Dermis blood vessel endothelial cell (primary cell): Measurements from ENCODE around the gene ZSCAN5B. TPM values are rescaled to one million over a fixed set of nuclear protein-coding genes. Genes with fewer than 3 reads are reported as not detected.
"Not testable (repeated sequence)": the region's sequence is repeated elsewhere in the genome, so short reads cannot be mapped to it uniquely, and the experiment has no call there.

Experiments used
- DNase-seq: peaks from one replicate; pipeline ENCODE4 v3.0.0; 2010
- total RNA-seq: library from RNA; depleted of rRNA; stranded (reverse); fragments of >200 nt; gene quantifications from 2 replicates; pipeline ENCODE4 v1.2.3, GENCODE V29; 2014

Gene ZSCAN5B
- total RNA-seq, 1 donor from 2014 or later = not detected

GRCh38 chr19:56175861-56176307 lies 21.7 kb downstream of the ZSCAN5B start, which contains the start of gene GALP:
Gene GALP (plus strand): TSS chr19:56176008. CDS start chr19:56177109, 1,101 bp downstream.
- DNase-seq = not testable (repeated sequence)

- no peak for DNase-seq
These were observed 23.0 kb downstream of the ZSCAN5B start for GRCh38 chr19:56174550-56174949.

- no peak for DNase-seq
These were observed 23.5 kb downstream of the ZSCAN5B start for GRCh38 chr19:56174086-56174485.

- peak; percentile 57 for DNase-seq
These were observed 27.3 kb downstream of the ZSCAN5B start for GRCh38 chr19:56170261-56170660.

- DNase-seq = peak; percentile 45
These were observed 30.5 kb downstream of the ZSCAN5B start for GRCh38 chr19:56167064-56167578.

GRCh38 chr19:56163097-56163496 lies 34.5 kb downstream of the ZSCAN5B start:
- DNase-seq = no peak

GRCh38 chr19:56162258-56162657 lies 35.3 kb downstream of the ZSCAN5B start:
- DNase-seq = peak; percentile 73

- DNase-seq = no peak
These were observed 36.0 kb downstream of the ZSCAN5B start for GRCh38 chr19:56161534-56161933.

GRCh38 chr19:56159622-56160271 lies 37.8 kb downstream of the ZSCAN5B start:
- no peak for DNase-seq

GRCh38 chr19:56159009-56159559 lies 38.5 kb downstream of the ZSCAN5B start:
- no peak for DNase-seq

GRCh38 chr19:56158170-56158757 lies 39.3 kb downstream of the ZSCAN5B start:
- no peak for DNase-seq

GRCh38 chr19:56156768-56157167 lies 40.8 kb downstream of the ZSCAN5B start:
- DNase-seq = no peak

GRCh38 chr19:56155124-56155687 lies 42.4 kb downstream of the ZSCAN5B start:
- peak; percentile 27 for DNase-seq

- DNase-seq = peak; percentile 65
These were observed 44.1 kb downstream of the ZSCAN5B start for GRCh38 chr19:56153507-56153906.

- no peak for DNase-seq
These were observed 44.9 kb downstream of the ZSCAN5B start for GRCh38 chr19:56152644-56153043.

GRCh38 chr19:56150358-56150757 lies 47.2 kb downstream of the ZSCAN5B start:
- no peak for DNase-seq

GRCh38 chr19:56149656-56150038 lies 47.9 kb downstream of the ZSCAN5B start:
- DNase-seq = no peak

- DNase-seq = not testable (repeated sequence)
These were observed 48.5 kb downstream of the ZSCAN5B start for GRCh38 chr19:56148955-56149655.

- no peak for DNase-seq
These were observed 49.5 kb downstream of the ZSCAN5B start for GRCh38 chr19:56148096-56148495.

GRCh38 chr19:56147307-56147706 lies 50.3 kb downstream of the ZSCAN5B start:
- DNase-seq = no peak

GRCh38 chr19:56146904-56147303 lies 50.7 kb downstream of the ZSCAN5B start:
- DNase-seq = no peak

- no peak for DNase-seq
These were observed 51.9 kb downstream of the ZSCAN5B start for GRCh38 chr19:56145698-56146097.

- DNase-seq = no peak
These were observed 52.8 kb downstream of the ZSCAN5B start for GRCh38 chr19:56144831-56145230.
